AG04449 (cell line): ENCODE data around the gene RUSF1.

Experiments used
- CTCF ChIA-PET: fragments of 350-600 bp; formaldehyde crosslinking; extraction: SDS; loops from one replicate; lab custom pipeline; 2021; ENCODE audit warnings: antibody characterized with exemption; lab: Yijun Ruan, JAX
- POLR2A ChIA-PET: fragments of 400-600, 350-600 bp; formaldehyde crosslinking; extraction: SDS; loops from one replicate; lab custom pipeline; 2020; ENCODE audit warnings: antibody characterized with exemption, inconsistent platforms; lab: Yijun Ruan, JAX
- DNase-seq: peaks from one replicate; pipeline ENCODE4 v3.0.0-alpha.2; 2010; ENCODE audit warnings: low read depth, low spot score
- H3K4me3 ChIP-seq: 2 replicates; pipeline ENCODE4 v1.5.1; 2011; ENCODE audit warnings: low read depth, mild to moderate bottlenecking, control low read depth, low read length
- TF ChIP-seq, protein P1 (sequence below): IDR thresholded peaks from one replicate; pipeline ENCODE4 v1.5.1; 2011; ENCODE audit warnings: mild to moderate bottlenecking, moderate library complexity, low read length, control low read depth, inconsistent platforms; ENCODE audit not compliant: insufficient read depth; ENCODE audit errors: missing control alignments

Gene RUSF1

GRCh38 chr16:31440516-31441184 lies 67.5 kb downstream of the RUSF1 start:
- TF ChIP-seq, protein P1, sequence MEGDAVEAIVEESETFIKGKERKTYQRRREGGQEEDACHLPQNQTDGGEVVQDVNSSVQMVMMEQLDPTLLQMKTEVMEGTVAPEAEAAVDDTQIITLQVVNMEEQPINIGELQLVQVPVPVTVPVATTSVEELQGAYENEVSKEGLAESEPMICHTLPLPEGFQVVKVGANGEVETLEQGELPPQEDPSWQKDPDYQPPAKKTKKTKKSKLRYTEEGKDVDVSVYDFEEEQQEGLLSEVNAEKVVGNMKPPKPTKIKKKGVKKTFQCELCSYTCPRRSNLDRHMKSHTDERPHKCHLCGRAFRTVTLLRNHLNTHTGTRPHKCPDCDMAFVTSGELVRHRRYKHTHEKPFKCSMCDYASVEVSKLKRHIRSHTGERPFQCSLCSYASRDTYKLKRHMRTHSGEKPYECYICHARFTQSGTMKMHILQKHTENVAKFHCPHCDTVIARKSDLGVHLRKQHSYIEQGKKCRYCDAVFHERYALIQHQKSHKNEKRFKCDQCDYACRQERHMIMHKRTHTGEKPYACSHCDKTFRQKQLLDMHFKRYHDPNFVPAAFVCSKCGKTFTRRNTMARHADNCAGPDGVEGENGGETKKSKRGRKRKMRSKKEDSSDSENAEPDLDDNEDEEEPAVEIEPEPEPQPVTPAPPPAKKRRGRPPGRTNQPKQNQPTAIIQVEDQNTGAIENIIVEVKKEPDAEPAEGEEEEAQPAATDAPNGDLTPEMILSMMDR: no peak
- H3K4me3 ChIP-seq: no peak overlapping the region
- POLR2A ChIA-PET: interaction anchor here (0.6 kb wide), 2 partner anchors 11 to 20 kb away, joined by 3 read pairs; no protein-coding TSS in a partner anchor
- CTCF ChIA-PET: interaction anchor here (1.0 to 8.4 kb wide), 5 partner anchors 10 to 456 kb away, joined by 3 to 134 read pairs (median 4); partner anchors contain the start of genes ARMC5 and HSD3B7
- no peak for DNase-seq

DNA sequence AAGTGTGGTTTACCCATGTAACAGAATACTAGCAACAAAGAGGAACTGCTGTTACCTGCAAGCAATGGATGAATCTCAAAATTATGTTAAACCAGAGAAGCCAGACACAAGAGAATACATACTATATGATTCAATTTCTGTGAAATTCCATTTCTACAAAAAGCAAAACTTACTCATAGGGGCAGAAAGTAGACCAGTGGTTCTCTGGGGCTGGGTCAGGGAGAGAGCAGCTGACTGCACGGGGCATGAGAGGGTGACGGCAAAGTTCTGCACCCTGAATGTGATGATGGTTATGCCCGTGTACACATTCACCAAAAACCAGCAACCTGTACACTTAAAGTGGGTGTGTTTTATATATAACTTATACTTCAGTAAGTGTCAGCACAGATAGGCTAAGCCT lies 68.7 kb downstream of the RUSF1 start:
- POLR2A ChIA-PET: no interaction called here
- TF ChIP-seq, protein P1: no peak
- DNase-seq: no peak
- H3K4me3 ChIP-seq: no peak overlapping the region
- CTCF ChIA-PET: interaction anchor here (1.0 to 8.4 kb wide), 4 partner anchors 8 to 428 kb away, joined by 3 to 134 read pairs (median 4); partner anchors contain the start of gene ARMC5
